Activated CD4-positive, alpha-beta T cell treated with anti-CD3 and anti-CD28 coated beads, Interleukin-2, amount 10 ng/mL, durations not matched to agents 24 days and 14 days (primary cell): ENCODE results near the gene FOXN3. TPM values are rescaled to one million over a fixed set of nuclear protein-coding genes. Genes with fewer than 3 reads are reported as not detected.
A peak's percentile ranks its signal among the peaks of the same experiment; 100 is the strongest.

Experiments used
- DNase-seq: peaks from one replicate; pipeline ENCODE4 v3.0.0; 2022
- H3K27ac Mint-ChIP-seq: one replicate; pipeline ENCODE4 v1.8.0; 2022; ENCODE audit warnings: mild to moderate bottlenecking, mixed read lengths
- H3K27me3 Mint-ChIP-seq: one replicate; pipeline ENCODE4 v1.8.0; 2022; ENCODE audit warnings: mixed read lengths
- H3K36me3 Mint-ChIP-seq: one replicate; pipeline ENCODE4 v1.8.0; 2022; ENCODE audit warnings: low read depth, mild to moderate bottlenecking, mixed read lengths
- H3K4me1 Mint-ChIP-seq: one replicate; pipeline ENCODE4 v1.8.0; 2021; ENCODE audit warnings: mixed read lengths
- H3K4me3 Mint-ChIP-seq: one replicate; pipeline ENCODE4 v1.8.0; 2022; ENCODE audit warnings: mild to moderate bottlenecking, moderate library complexity, mixed read lengths
- H3K9me3 Mint-ChIP-seq: one replicate; pipeline ENCODE4 v1.8.0; 2021; ENCODE audit warnings: mixed read lengths
- intact Hi-C: fragments of 100-400 bp; cut with micrococcal nuclease; formaldehyde crosslinking; loops from one replicate; pipeline ENCODE4 v1.15.1; 2023
- total RNA-seq: library from RNA; stranded (reverse); gene quantifications from 2 replicates; pipeline ENCODE4 v1.2.3, GENCODE V29; 2022

FOXN3 gene
- total RNA-seq, 1 donor from 2014 or later, result 80.0 TPM

DNA sequence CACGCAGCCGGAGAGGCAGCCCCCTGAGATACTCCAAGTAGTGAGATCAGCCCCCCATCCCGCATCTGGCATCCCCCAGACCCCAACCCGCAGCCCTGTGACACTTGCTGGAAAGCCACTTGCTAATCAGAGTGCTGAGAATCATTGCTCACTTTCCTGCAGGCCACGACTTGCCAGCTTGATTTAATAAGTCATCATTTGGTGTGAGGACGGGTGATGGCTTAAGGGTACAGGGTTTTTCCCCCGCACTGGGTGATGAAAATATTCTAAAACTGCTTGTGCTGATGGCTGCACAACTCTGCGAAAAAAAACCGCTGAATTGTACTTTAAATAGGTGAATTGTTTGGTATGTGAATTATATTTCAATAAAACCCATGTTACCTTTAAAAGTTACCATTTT is 171.2 kb downstream of the FOXN3 start:
- H3K9me3 Mint-ChIP-seq, result no peaks in the 10 kb centered on the region
- H3K4me1 Mint-ChIP-seq, result peaks cover 20% of the 10 kb centered on the region
- H3K27me3 Mint-ChIP-seq, result no peaks in the 10 kb centered on the region
- no peak overlapping the region for H3K27ac Mint-ChIP-seq
- intact Hi-C loops, result no loop called here
- H3K36me3 Mint-ChIP-seq, result peaks cover 11% of the 10 kb centered on the region
- no peak for DNase-seq
- H3K4me3 Mint-ChIP-seq, result no peak overlapping the region

DNA sequence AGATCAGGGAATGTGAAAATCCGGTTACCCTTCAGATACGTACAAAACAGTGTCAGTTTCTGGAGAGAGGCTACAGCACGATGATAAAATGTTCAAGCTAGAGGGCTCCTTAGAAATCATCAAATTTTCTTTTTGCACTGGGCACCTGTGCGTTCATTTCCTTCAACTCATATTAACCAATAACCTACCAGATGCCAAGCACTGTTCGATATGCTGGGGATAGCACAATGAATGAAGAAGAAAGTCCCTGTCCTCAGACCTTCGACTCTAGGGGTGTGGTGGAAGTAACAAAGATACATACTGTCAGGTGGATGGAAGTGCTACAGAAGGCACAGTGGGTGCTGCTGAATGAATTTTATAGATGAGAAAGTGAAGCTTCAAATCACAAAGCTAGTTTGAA is 172.3 kb downstream of the FOXN3 start:
- DNase-seq, result no peak
- Mint-ChIP-seq H3K4me3 (no peak overlapping the region), H3K4me1 (peaks cover 21% of the 10 kb centered on the region), H3K9me3 (no peaks in the 10 kb centered on the region), H3K36me3 (peaks cover 7% of the 10 kb centered on the region), H3K27ac (no peak overlapping the region), H3K27me3 (no peaks in the 10 kb centered on the region)
- intact Hi-C loops, result no loop called here

DNA sequence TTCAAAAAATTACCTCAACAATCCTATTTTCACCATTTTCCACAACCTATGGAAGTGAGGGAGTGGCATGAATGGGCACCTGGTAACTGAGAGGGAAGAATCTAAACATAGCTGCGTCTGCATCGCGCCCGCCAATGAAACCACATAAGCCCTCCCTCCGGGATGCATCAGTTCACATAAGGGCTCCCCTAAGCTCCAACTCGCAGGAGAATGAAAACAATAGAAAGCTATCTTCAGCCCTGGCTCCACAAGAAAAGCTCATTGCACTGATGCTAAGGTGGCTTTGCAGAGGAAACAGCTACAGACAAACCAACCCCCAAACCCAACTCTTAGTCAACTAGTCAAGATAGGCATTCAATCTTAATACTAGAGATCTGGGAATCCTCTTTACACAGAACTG is 173.3 kb downstream of the FOXN3 start:
- H3K27ac Mint-ChIP-seq, result no peak overlapping the region
- peaks cover 4% of the 10 kb centered on the region for H3K36me3 Mint-ChIP-seq
- H3K4me1 Mint-ChIP-seq, result peaks cover 22% of the 10 kb centered on the region
- DNase-seq, result no peak
- intact Hi-C loops, result no loop called here
- H3K9me3 Mint-ChIP-seq, result no peaks in the 10 kb centered on the region
- H3K4me3 Mint-ChIP-seq, result no peak overlapping the region
- no peaks in the 10 kb centered on the region for H3K27me3 Mint-ChIP-seq

DNA sequence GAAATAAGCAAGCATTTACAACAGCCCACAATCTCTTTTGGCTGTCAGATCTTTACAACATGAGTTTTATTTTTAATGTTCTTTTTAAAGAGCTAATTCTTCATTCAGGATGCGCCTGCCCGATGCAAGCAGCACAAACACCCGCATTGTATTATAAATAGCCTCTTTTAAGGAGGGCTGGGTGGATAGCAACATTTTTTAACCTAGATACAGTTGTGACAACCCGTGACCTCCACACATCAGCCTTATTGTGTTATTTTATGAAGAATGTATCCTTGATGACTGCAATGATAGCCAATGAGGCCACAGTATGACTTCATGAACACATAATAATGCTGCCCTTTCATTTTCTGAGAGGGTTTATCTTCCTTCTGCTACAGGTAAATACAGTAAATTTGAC is 173.7 kb downstream of the FOXN3 start:
- Mint-ChIP-seq H3K27ac (no peak overlapping the region), H3K27me3 (no peaks in the 10 kb centered on the region), H3K36me3 (peaks cover 4% of the 10 kb centered on the region), H3K9me3 (no peaks in the 10 kb centered on the region), H3K4me1 (peaks cover 22% of the 10 kb centered on the region), H3K4me3 (no peak overlapping the region)
- DNase-seq, result no peak
- intact Hi-C loops, result no loop called here

DNA sequence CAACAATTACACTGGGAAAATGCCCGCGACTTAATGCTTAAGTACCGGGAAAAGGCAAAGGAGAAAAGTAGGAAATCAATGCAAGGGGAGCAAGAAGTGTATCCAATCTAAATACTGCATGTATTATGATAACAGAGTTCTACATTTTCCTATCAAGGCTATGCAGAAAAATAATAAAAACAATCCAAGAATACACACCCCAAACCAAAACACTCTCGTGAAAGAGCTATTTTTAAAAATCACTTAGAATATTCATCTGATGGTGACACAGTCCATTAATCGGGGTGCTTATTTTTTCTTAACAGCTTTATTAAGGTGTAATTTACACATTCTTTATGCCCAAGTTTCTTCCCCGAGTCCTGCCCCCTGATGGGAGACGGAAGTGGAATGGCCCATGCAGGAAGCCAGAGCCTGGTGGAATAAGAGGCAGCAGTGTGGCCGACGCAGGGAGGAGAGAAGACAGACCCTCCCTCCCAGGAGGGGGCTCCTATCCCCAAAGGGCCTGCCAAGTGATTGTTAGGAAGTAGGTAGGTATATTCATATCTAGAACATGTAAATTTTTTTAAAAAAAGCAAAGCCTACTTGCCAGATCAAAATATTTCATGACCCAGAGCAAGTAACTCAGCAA is 174.3 kb downstream of the FOXN3 start:
- H3K9me3 Mint-ChIP-seq, result no peaks in the 10 kb centered on the region
- no peak overlapping the region for H3K27ac Mint-ChIP-seq
- H3K4me1 Mint-ChIP-seq, result peaks cover 22% of the 10 kb centered on the region
- H3K4me3 Mint-ChIP-seq, result no peak overlapping the region
- no peak for DNase-seq
- H3K36me3 Mint-ChIP-seq, result peaks cover 4% of the 10 kb centered on the region
- intact Hi-C loops, result no loop called here
- H3K27me3 Mint-ChIP-seq, result no peaks in the 10 kb centered on the region

DNA sequence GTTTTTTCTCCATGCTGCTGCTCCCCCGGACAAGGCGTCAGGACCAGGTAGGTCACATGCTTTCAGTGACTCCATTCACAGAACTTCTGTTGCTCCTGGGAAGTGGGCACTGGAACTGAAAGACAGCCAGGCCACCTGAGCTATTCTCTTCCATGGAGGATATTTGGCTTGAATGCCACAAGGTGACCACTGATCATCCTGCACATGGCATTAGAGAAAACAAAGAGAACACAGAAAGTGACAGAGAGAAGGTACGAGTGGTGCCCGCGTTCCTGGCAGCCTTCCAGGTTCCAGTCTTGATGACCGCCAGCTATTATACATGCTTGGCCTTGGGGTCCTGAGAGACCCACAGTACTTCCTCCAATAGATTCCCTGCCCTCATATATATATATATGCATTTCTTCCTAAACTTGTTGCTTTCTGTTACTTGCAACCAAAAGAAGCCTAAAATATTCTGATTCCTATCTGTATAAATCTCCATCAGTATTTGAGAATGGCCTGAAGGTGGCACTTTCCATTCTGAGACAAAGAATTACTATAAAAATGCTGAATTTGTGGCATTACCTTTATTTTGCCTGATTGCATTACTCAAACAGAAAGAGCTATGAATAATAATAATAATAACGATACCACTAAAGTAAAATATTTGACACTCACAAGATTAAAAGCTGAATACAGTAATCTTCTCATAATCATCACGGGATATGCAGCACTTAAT is 174.9 kb downstream of the FOXN3 start:
- Mint-ChIP-seq H3K9me3 (no peaks in the 10 kb centered on the region), H3K4me1 (peaks cover 22% of the 10 kb centered on the region), H3K27me3 (no peaks in the 10 kb centered on the region), H3K4me3 (no peak overlapping the region), H3K36me3 (peaks cover 8% of the 10 kb centered on the region), H3K27ac (no peak overlapping the region)
- no peak for DNase-seq
- intact Hi-C loops, result no loop called here

DNA sequence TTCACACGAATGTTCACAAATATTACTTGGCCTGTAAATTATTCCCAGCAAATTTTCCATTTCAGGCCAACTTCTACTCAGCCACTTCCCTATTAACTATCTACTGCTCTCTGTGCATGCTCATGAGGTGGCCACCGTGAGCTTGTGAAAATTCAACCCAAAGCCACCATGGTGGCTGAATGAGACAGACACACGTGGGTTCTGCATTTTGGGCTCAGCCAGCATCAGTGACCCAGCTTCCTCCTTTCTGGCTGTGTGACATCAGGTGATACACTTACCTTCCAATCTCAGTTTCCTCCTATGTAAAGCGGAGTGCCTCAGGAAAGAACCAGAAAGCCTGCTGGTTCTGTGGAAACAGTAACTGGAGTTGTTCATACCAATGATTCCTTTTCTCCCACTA is 175.8 kb downstream of the FOXN3 start:
- Mint-ChIP-seq H3K36me3 (peaks cover 8% of the 10 kb centered on the region), H3K4me1 (peaks cover 22% of the 10 kb centered on the region), H3K27ac (peak overlapping the region; percentile 25), H3K27me3 (no peaks in the 10 kb centered on the region), H3K9me3 (no peaks in the 10 kb centered on the region), H3K4me3 (no peak overlapping the region)
- DNase-seq, result no peak
- intact Hi-C loops, result no loop called here

DNA sequence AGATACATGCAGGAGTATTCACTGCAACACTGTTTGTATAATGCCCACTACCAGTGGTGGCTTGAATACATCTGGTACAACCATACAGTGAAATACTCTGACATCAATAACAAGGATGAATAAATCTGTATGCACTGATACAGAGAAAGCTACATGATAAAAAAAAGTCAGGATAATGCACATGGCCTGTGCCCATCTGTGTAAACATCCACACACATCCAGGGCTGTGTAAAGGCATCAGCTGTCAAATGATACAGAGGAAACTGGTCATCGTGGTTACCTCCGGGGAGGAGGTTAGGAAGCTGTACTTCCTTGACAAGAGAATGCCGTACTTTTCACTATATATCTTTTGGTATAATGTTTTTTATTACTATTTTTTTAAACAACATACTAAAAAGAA is 176.6 kb downstream of the FOXN3 start:
- DNase-seq, result peak; percentile 65

DNA sequence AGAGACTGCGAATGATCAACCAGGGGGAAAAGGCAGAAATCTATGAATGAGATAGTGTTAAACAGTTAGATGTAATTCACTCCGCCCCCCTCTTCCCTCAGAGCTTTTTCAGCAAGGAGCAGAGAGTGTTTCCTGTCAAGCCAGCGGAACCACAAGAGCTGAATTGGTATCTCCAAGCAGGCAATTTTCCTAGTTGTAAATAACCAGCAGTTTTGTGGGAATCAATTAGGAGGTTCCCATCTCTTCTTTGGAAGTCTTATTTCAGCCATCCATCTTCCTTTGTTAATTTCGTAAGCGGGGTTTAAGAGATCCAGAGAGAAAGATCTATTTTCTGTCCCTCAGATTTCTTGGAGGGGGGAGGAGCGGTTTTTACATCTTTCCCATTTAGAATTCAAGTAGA is 178.0 kb downstream of the FOXN3 start:
- intact Hi-C loops, result no loop called here
- no peak for DNase-seq
- Mint-ChIP-seq H3K9me3 (no peaks in the 10 kb centered on the region), H3K27me3 (no peaks in the 10 kb centered on the region), H3K27ac (no peak overlapping the region), H3K4me1 (peaks cover 21% of the 10 kb centered on the region), H3K36me3 (peaks cover 8% of the 10 kb centered on the region), H3K4me3 (no peak overlapping the region)

More for the DNA sequence above, 176.6 kb downstream of the FOXN3 start:
- intact Hi-C loops, result no loop called here
- peaks cover 8% of the 10 kb centered on the region for H3K36me3 Mint-ChIP-seq
- no peaks in the 10 kb centered on the region for H3K9me3 Mint-ChIP-seq
- no peaks in the 10 kb centered on the region for H3K27me3 Mint-ChIP-seq
- no peak overlapping the region for H3K27ac Mint-ChIP-seq
- peaks cover 22% of the 10 kb centered on the region for H3K4me1 Mint-ChIP-seq
- no peak overlapping the region for H3K4me3 Mint-ChIP-seq

DNA sequence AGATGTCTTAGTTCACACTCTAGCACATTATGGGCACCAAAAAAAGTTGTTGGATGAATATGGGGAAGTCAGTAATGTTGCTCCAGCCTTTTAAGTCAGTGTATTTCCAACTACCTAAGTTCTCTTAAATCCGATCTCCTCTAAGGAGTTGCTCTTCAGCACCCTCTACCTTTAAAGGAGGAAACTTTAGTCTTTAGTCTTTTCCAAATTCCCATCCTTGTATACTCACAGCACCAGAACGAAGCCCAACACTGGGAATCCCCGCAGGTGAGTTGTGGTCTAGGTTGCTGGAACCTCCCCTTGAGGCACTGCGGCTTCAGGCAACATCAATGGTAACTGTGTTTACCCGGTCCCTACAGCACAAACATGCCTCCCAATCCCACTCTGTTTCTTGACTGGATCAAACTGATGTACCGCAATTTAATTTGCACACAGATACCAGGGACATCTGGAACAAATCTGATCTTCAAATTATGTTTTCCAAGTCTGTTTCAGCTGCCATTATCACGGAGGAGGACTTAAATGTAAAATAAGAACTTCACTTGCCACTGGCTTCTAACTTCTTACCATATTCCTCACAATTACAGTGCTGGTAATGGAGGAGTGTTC is 179.0 kb downstream of the FOXN3 start:
- Mint-ChIP-seq H3K36me3 (peaks cover 8% of the 10 kb centered on the region), H3K4me3 (no peak overlapping the region), H3K4me1 (peaks cover 19% of the 10 kb centered on the region), H3K9me3 (no peaks in the 10 kb centered on the region), H3K27me3 (no peaks in the 10 kb centered on the region), H3K27ac (no peak overlapping the region)
- intact Hi-C loops, result no loop called here
- DNase-seq, result no peak

DNA sequence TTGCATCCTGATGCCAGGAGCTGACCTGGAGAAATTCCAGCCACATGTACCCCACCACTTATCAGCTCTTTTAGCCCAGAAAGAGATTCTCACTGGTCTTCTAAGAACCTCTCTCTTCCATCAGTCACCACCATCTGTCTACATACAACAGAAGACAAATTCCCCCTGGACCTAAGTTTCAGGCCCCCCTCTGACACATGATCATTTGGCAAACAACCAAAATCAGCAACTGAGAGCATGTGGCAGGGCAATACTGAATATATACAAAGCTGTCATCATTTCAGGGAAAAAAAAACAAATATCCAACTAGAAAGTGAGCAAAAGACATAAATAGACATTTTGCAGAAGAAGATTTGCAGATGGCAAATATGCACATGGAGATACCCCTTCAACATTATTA is 180.2 kb downstream of the FOXN3 start:
- H3K27ac Mint-ChIP-seq, result no peak overlapping the region
- no peaks in the 10 kb centered on the region for H3K9me3 Mint-ChIP-seq
- peaks cover 21% of the 10 kb centered on the region for H3K4me1 Mint-ChIP-seq
- H3K36me3 Mint-ChIP-seq, result peaks cover 8% of the 10 kb centered on the region
- no peaks in the 10 kb centered on the region for H3K27me3 Mint-ChIP-seq
- intact Hi-C loops, result no loop called here
- DNase-seq, result no peak
- no peak overlapping the region for H3K4me3 Mint-ChIP-seq

DNA sequence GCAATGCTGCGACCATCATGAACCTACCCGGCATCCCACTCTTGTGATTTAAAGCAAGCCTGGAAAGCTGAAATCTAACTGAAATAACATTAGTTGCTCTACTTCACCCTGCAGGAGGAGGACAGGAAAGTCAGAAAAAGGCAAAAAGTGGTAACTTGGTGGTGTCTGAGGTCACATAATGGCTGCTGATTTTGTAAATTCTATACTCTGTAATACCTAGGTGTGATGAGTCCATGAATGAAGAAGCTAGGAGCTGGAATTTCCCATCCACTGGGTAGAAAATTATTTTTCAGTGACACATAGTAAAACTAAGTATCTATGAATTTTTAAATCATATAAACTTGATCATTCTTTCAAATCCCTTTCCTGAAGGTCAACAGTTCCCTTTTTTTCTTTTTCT is 183.8 kb downstream of the FOXN3 start:
- peaks cover 6% of the 10 kb centered on the region for H3K4me1 Mint-ChIP-seq
- H3K9me3 Mint-ChIP-seq, result no peaks in the 10 kb centered on the region
- no peak for DNase-seq
- no peak overlapping the region for H3K27ac Mint-ChIP-seq
- H3K36me3 Mint-ChIP-seq, result peaks cover 6% of the 10 kb centered on the region
- intact Hi-C loops, result no loop called here
- H3K27me3 Mint-ChIP-seq, result no peaks in the 10 kb centered on the region
- no peak overlapping the region for H3K4me3 Mint-ChIP-seq

DNA sequence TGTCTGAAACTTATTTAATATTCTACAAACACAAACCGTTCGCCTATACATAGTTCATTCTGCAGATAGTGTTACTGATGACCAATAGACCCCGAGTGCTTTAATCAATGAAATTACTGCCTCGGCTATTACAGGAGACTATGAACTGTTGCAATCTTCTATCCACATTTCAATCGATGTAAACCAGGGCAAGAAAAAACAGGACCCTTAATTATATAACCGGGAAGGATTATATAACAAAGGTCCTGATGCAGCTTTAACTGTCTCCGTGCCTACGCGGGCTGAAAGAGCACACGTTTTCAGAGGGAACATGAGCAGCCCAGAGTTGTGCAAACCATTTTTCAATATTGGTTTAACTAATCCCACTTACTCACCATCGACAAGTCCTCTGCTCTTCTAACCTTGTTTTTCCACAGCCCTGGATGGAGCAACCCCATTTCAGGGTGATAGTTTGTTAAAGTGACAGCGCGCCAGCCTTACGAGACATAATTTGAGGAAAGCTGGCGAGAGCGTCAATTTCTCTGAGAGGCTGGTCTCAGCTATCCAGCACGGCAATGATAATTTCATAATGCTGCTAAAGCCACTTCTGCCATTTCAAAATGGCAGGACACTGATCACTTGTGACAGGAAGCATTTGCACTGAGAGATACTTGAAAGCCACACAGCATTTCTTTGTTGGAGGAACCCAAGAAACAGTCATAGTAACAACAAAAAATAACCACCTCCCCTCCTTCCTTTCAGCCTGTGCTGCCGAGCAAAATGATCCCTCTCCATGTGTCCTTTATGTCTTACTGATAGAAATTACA is 184.6 kb downstream of the FOXN3 start:
- DNase-seq, result no peak
- Mint-ChIP-seq H3K27me3 (no peaks in the 10 kb centered on the region), H3K4me1 (peaks cover 8% of the 10 kb centered on the region), H3K9me3 (no peaks in the 10 kb centered on the region), H3K4me3 (no peak overlapping the region), H3K36me3 (peaks cover 2% of the 10 kb centered on the region), H3K27ac (no peak overlapping the region)
- intact Hi-C loops, result no loop called here
